Measurements from ENCODE around the gene EEIG1.

GRCh38 chr9:127990554-127990953 lies 9.8 kb upstream of the EEIG1 start:
- no peak for TF ChIP-seq CTCF (IDR thresholded peaks at IDR 0.05)
- no peak for TF ChIP-seq POLR2A (IDR thresholded peaks at IDR 0.05)
- TF ChIP-seq EP300 (IDR thresholded peaks at IDR 0.05) = no peak
